B cell (primary cell): Measurements from ENCODE around the gene GABRG3.

ENCODE experiments used
- EZH2 ChIP-seq: IDR thresholded peaks from 2 replicates; pipeline ENCODE4 v1.6.1; 2012; ENCODE audit warnings: borderline replicate concordance, low read depth, mild to moderate bottlenecking, moderate library complexity, low read length; ENCODE audit not compliant: insufficient read depth, poor library complexity, severe bottlenecking
- TF ChIP-seq, protein P1 (sequence below): fragments of 200-600 bp; IDR thresholded peaks from one replicate; pipeline ENCODE4 v1.8.0; 2022; ENCODE audit warnings: antibody characterized with exemption, mild to moderate bottlenecking

DNA sequence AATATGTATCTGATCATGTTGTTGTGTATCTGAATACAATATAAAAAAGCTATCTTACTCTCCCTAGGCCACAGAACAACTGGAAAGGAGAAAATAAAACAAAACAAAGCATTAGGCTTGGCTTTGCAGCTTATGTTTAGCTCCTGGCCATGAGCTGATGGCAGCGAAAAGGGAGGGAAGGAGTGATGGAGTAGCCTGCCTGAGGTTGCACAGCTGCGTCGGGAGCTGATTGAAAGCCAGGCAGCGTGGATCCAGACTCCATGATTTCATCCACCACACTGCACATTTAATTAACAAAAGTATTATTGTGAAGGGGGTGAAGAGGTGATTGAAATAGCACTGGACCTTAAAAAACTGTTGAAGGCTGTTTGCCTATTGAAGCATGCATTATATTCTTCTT, 212.2 kb downstream of the GABRG3 start:
- TF ChIP-seq, protein P1, sequence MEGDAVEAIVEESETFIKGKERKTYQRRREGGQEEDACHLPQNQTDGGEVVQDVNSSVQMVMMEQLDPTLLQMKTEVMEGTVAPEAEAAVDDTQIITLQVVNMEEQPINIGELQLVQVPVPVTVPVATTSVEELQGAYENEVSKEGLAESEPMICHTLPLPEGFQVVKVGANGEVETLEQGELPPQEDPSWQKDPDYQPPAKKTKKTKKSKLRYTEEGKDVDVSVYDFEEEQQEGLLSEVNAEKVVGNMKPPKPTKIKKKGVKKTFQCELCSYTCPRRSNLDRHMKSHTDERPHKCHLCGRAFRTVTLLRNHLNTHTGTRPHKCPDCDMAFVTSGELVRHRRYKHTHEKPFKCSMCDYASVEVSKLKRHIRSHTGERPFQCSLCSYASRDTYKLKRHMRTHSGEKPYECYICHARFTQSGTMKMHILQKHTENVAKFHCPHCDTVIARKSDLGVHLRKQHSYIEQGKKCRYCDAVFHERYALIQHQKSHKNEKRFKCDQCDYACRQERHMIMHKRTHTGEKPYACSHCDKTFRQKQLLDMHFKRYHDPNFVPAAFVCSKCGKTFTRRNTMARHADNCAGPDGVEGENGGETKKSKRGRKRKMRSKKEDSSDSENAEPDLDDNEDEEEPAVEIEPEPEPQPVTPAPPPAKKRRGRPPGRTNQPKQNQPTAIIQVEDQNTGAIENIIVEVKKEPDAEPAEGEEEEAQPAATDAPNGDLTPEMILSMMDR: no peak
- no peak for TF ChIP-seq EZH2
